SK-N-MC (cell line): ENCODE results near the gene CHRNA9.

ENCODE experiments used
- EZH2 ChIP-seq: fragments of 200-600 bp; sonication (generic); IDR thresholded peaks from one replicate; pipeline ENCODE4 v1.6.1; 2017; ENCODE audit warnings: antibody characterized with exemption
- POLR2AphosphoS5 ChIP-seq: IDR thresholded peaks from 2 replicates; pipeline ENCODE4 v1.6.1; 2012; ENCODE audit warnings: mild to moderate bottlenecking, low read depth, low read length, borderline replicate concordance

GRCh38 chr4:40379248-40379647 is 44.1 kb downstream of the CHRNA9 start:
- TF ChIP-seq EZH2 (no peak), POLR2AphosphoS5 (no peak)
